HepG2 (cell line): ENCODE results near the gene SETD5. TPM values are rescaled to one million over a fixed set of nuclear protein-coding genes. Genes with fewer than 3 reads are reported as not detected.

Source experiments
- ASH2L ChIP-seq: fragments of 300-600, 200-600 bp; sonication (generic); IDR thresholded peaks from 2 replicates; pipeline ENCODE4 v1.7.0; 2017; ENCODE audit warnings: low read depth, mild to moderate bottlenecking, moderate library complexity, mixed read lengths, low read length; ENCODE audit not compliant: insufficient read length
- IKZF1 ChIP-seq: fragments of 450-650 bp; IDR thresholded peaks from 2 replicates; pipeline ENCODE4 v1.7.1; 2016
- MIER2 ChIP-seq: IDR thresholded peaks from 2 replicates; pipeline ENCODE4 v1.6.1; 2016; ENCODE audit warnings: missing biosample characterization, missing genetic modification reagents
- MTA3 ChIP-seq: sonication (generic); formaldehyde crosslinking; IDR thresholded peaks from 2 replicates; pipeline ENCODE4 v1.4.0; 2020; ENCODE audit warnings: missing genetic modification reagents
- RBFOX2 ChIP-seq: fragments of 200-400 bp; formaldehyde crosslinking; IDR thresholded peaks from 2 replicates; pipeline ENCODE4 v1.6.1; 2017; ENCODE audit warnings: low read depth, mild to moderate bottlenecking, low read length
- RFXAP ChIP-seq: sonication (generic); formaldehyde crosslinking; IDR thresholded peaks from 2 replicates; pipeline ENCODE4 v1.4.0; 2020; ENCODE audit warnings: missing genetic modification reagents, borderline replicate concordance
- SAP130 ChIP-seq: IDR thresholded peaks from 2 replicates; pipeline ENCODE4 v1.6.1; 2016; ENCODE audit warnings: low read depth
- SIN3A ChIP-seq: IDR thresholded peaks from 2 replicates; pipeline ENCODE4 v1.6.1; 2011; ENCODE audit warnings: low read depth, mild to moderate bottlenecking, control low read depth, low read length, borderline replicate concordance
- TARDBP ChIP-seq: sonication (generic); formaldehyde crosslinking; IDR thresholded peaks from 2 replicates; pipeline ENCODE4 v1.8.0; 2022; ENCODE audit warnings: mild to moderate bottlenecking, missing genetic modification reagents
- TGIF2 ChIP-seq: IDR thresholded peaks from 2 replicates; pipeline ENCODE4 v1.6.1; 2016; ENCODE audit warnings: control low read depth, missing compliant biosample characterization
- ZFP37 ChIP-seq: sonication (generic); formaldehyde crosslinking; IDR thresholded peaks from 2 replicates; pipeline ENCODE4 v1.4.0; 2020; ENCODE audit warnings: missing genetic modification reagents, borderline replicate concordance
- ZNF3 ChIP-seq: IDR thresholded peaks from 2 replicates; pipeline ENCODE4 v1.7.0; 2017; ENCODE audit warnings: inconsistent platforms
- ZNF343 ChIP-seq: sonication (generic); formaldehyde crosslinking; IDR thresholded peaks from 2 replicates; pipeline ENCODE4 v1.4.0; 2020; ENCODE audit warnings: mild to moderate bottlenecking, missing genetic modification reagents
- ZNF432 ChIP-seq: sonication (generic); formaldehyde crosslinking; IDR thresholded peaks from 2 replicates; pipeline ENCODE4 v1.5.0; 2020; ENCODE audit warnings: missing genetic modification reagents, mild to moderate bottlenecking, borderline replicate concordance
- ZNF543 ChIP-seq: sonication (generic); formaldehyde crosslinking; IDR thresholded peaks from 2 replicates; pipeline ENCODE4 v1.4.0; 2020; ENCODE audit warnings: mild to moderate bottlenecking, missing genetic modification reagents
- ZNF558 ChIP-seq: sonication (generic); formaldehyde crosslinking; IDR thresholded peaks from 2 replicates; pipeline ENCODE4 v1.9.0; 2022; ENCODE audit warnings: mild to moderate bottlenecking, missing genetic modification reagents, borderline replicate concordance
- ZNF567 ChIP-seq: sonication (generic); formaldehyde crosslinking; IDR thresholded peaks from 2 replicates; pipeline ENCODE4 v1.8.1; 2023; ENCODE audit warnings: mild to moderate bottlenecking, missing genetic modification reagents, borderline replicate concordance
- ZNF574 ChIP-seq: sonication (generic); formaldehyde crosslinking; IDR thresholded peaks from 2 replicates; pipeline ENCODE4 v1.4.0; 2020; ENCODE audit warnings: missing genetic modification reagents
- ZNF614 ChIP-seq: IDR thresholded peaks from 2 replicates; pipeline ENCODE4 v1.6.1; 2018; ENCODE audit warnings: missing biosample characterization, missing genetic modification reagents, inconsistent platforms, borderline replicate concordance
- ZNF660 ChIP-seq: sonication (generic); formaldehyde crosslinking; IDR thresholded peaks from 2 replicates; pipeline ENCODE4 v1.5.1; 2020; ENCODE audit warnings: mild to moderate bottlenecking, low read depth, missing genetic modification reagents, borderline replicate concordance
- polyA plus RNA-seq, 8 experiments: library from polyadenylated mRNA; depleted of rRNA in 3 of 8; stranded (reverse) in 7 of 8; unstranded in 1 of 8; fragments of >200 nt; fragmentation: Illumina TruSeq in 4 of 8; extraction: Trizol in 4 of 8; gene quantifications; 2 replicates each; pipeline versions ENCODE4 v1.2.1 to v1.2.3, GENCODE V29; 2011 to 2016; ENCODE audit warnings: low read depth in 4 of 8, missing spikeins in 1 of 8, mixed read lengths in 1 of 8; ENCODE audit not compliant: insufficient read depth in 1 of 8
- total RNA-seq, 5 experiments: library from RNA; depleted of rRNA; stranded (reverse); fragments of >200 nt; fragmentation: Illumina TruSeq; extraction: Trizol; gene quantifications; 2 replicates each; pipeline ENCODE4 v1.2.3, GENCODE V29; 2016; ENCODE audit warnings: low read depth in 1 of 5
- TF ChIP-seq, protein P1 (sequence below): IDR thresholded peaks from 2 replicates; pipeline ENCODE4 v1.6.1; 2018; ENCODE audit warnings: missing genetic modification reagents, mild to moderate bottlenecking, missing compliant biosample characterization
- TF ChIP-seq, protein P2 (sequence below), 2 experiments: IDR thresholded peaks; 2 replicates each; pipeline ENCODE4 v1.6.1; 2011 to 2012; ENCODE audit warnings: low read length in 2 of 2, borderline replicate concordance in 1 of 2, low read depth in 1 of 2, mild to moderate bottlenecking in 1 of 2, moderate library complexity in 1 of 2
- TF ChIP-seq, protein P3 (sequence below): sonication (generic); formaldehyde crosslinking; IDR thresholded peaks from 2 replicates; pipeline ENCODE4 v1.4.0; 2020; ENCODE audit warnings: mild to moderate bottlenecking, missing genetic modification reagents

The SETD5 gene
- total and polyA plus RNA-seq, 2 of the 13 experiments (the other 11 are each of a cell fraction or from before 2014, with no cell fraction given) = 46.8 to 95.8 TPM

- TF ChIP-seq ZNF660 (CRISPR knock-in tag) = no peak
- TF ChIP-seq ZFP37 = no peak
- TF ChIP-seq RBFOX2 = 0 out of 2 replicates have a peak, but pooled peaks have one; percentile 19
- peak; percentile 57; the same call in 1 of the 2 replicates for TF ChIP-seq TARDBP (CRISPR knock-in tag)
- no peak for TF ChIP-seq MTA3 (CRISPR knock-in tag)
- TF ChIP-seq SAP130 (CRISPR knock-in tag) = peak; percentile 84
- no peak for TF ChIP-seq ZNF558 (CRISPR knock-in tag)
- no peak for TF ChIP-seq ZNF432 (CRISPR knock-in tag)
- no peak for TF ChIP-seq MIER2 (CRISPR knock-in tag)
- TF ChIP-seq, protein P1, sequence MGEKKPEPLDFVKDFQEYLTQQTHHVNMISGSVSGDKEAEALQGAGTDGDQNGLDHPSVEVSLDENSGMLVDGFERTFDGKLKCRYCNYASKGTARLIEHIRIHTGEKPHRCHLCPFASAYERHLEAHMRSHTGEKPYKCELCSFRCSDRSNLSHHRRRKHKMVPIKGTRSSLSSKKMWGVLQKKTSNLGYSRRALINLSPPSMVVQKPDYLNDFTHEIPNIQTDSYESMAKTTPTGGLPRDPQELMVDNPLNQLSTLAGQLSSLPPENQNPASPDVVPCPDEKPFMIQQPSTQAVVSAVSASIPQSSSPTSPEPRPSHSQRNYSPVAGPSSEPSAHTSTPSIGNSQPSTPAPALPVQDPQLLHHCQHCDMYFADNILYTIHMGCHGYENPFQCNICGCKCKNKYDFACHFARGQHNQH (CRISPR knock-in tag) = 0 out of 2 replicates have a peak, but pooled peaks have one; percentile 31
- TF ChIP-seq ZNF3 (CRISPR knock-in tag) = no peak
- no peak for TF ChIP-seq TGIF2 (CRISPR knock-in tag)
- peak; percentile 25 for TF ChIP-seq ASH2L
- TF ChIP-seq, protein P2, sequence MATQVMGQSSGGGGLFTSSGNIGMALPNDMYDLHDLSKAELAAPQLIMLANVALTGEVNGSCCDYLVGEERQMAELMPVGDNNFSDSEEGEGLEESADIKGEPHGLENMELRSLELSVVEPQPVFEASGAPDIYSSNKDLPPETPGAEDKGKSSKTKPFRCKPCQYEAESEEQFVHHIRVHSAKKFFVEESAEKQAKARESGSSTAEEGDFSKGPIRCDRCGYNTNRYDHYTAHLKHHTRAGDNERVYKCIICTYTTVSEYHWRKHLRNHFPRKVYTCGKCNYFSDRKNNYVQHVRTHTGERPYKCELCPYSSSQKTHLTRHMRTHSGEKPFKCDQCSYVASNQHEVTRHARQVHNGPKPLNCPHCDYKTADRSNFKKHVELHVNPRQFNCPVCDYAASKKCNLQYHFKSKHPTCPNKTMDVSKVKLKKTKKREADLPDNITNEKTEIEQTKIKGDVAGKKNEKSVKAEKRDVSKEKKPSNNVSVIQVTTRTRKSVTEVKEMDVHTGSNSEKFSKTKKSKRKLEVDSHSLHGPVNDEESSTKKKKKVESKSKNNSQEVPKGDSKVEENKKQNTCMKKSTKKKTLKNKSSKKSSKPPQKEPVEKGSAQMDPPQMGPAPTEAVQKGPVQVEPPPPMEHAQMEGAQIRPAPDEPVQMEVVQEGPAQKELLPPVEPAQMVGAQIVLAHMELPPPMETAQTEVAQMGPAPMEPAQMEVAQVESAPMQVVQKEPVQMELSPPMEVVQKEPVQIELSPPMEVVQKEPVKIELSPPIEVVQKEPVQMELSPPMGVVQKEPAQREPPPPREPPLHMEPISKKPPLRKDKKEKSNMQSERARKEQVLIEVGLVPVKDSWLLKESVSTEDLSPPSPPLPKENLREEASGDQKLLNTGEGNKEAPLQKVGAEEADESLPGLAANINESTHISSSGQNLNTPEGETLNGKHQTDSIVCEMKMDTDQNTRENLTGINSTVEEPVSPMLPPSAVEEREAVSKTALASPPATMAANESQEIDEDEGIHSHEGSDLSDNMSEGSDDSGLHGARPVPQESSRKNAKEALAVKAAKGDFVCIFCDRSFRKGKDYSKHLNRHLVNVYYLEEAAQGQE (IDR thresholded peaks at IDR 0.05; ENCODE audit: borderline replicate concordance in 1 of 2, low read depth in 1 of 2, low read length in 2 of 2) = 0 out of 4 replicates have a peak, but pooled peaks of 1 of the 2 experiments have one; percentile 48
- no peak for TF ChIP-seq ZNF343 (CRISPR knock-in tag)
- TF ChIP-seq ZNF543 = no peak
- TF ChIP-seq ZNF567 = no peak
- TF ChIP-seq SIN3A = peak; percentile 56; the same call in 1 of the 2 replicates
- no peak; the same call in 1 of the 2 replicates for TF ChIP-seq ZNF574
- TF ChIP-seq ZNF614 = no peak
- TF ChIP-seq, protein P3, sequence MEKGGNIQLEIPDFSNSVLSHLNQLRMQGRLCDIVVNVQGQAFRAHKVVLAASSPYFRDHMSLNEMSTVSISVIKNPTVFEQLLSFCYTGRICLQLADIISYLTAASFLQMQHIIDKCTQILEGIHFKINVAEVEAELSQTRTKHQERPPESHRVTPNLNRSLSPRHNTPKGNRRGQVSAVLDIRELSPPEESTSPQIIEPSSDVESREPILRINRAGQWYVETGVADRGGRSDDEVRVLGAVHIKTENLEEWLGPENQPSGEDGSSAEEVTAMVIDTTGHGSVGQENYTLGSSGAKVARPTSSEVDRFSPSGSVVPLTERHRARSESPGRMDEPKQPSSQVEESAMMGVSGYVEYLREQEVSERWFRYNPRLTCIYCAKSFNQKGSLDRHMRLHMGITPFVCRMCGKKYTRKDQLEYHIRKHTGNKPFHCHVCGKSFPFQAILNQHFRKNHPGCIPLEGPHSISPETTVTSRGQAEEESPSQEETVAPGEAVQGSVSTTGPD (CRISPR knock-in tag) = no peak
- TF ChIP-seq RFXAP (CRISPR knock-in tag) = peak; percentile 39; the same call in 1 of the 2 replicates
- no peak for TF ChIP-seq IKZF1
Observed at GRCh38 chr3:9399746-9400145, 2.3 kb downstream of the SETD5 start (continued).
